22Rv1 (cell line): ENCODE measurements around the gene GFRA4.

Experiments used
- H3K27ac ChIP-seq: fragments of 450-650 bp; 2 replicates; pipeline ENCODE4 v1.5.1; 2017
- CTCF ChIP-seq: fragments of 450-650 bp; IDR thresholded peaks from 2 replicates; pipeline ENCODE4 v1.5.1; 2017; ENCODE audit warnings: mild to moderate bottlenecking
- ZFX ChIP-seq: fragments of 450-650 bp; IDR thresholded peaks from 2 replicates; pipeline ENCODE4 v1.6.1; 2017; ENCODE audit warnings: antibody characterized with exemption, borderline replicate concordance

GFRA4 gene

GRCh38 chr20:3699037-3699436 is 35.8 kb upstream of the GFRA4 start:
- no peak overlapping the region for H3K27ac ChIP-seq

GRCh38 chr20:3698591-3699001 is 35.4 kb upstream of the GFRA4 start:
- TF ChIP-seq ZFX (no peak), CTCF (no peak)
- H3K27ac ChIP-seq = no peak overlapping the region

More at GRCh38 chr20:3699037-3699436, 35.8 kb upstream of the GFRA4 start:
- TF ChIP-seq ZFX = no peak
- no peak for TF ChIP-seq CTCF

- no peak for TF ChIP-seq CTCF
- TF ChIP-seq ZFX = no peak
- H3K27ac ChIP-seq = no peak overlapping the region
These were observed 34.5 kb upstream of the GFRA4 start for GRCh38 chr20:3697588-3698305.

- TF ChIP-seq CTCF (no peak), ZFX (no peak)
- no peak overlapping the region for H3K27ac ChIP-seq
These were observed 33.8 kb upstream of the GFRA4 start for GRCh38 chr20:3696745-3697587.

- TF ChIP-seq CTCF (peak; percentile 71), ZFX (no peak)
- no peak overlapping the region for H3K27ac ChIP-seq
These were observed 33.0 kb upstream of the GFRA4 start for GRCh38 chr20:3696200-3696599.

GRCh38 chr20:3694864-3695263 is 31.7 kb upstream of the GFRA4 start:
- no peak overlapping the region for H3K27ac ChIP-seq
- TF ChIP-seq ZFX (no peak), CTCF (no peak)

GRCh38 chr20:3693376-3693775 is 30.2 kb upstream of the GFRA4 start:
- no peak for TF ChIP-seq ZFX
- TF ChIP-seq CTCF = no peak
- H3K27ac ChIP-seq = no peak overlapping the region
